Stimulated activated CD8-positive, alpha-beta memory T cell treated with anti-CD3 and anti-CD28 coated beads, Interleukin-15, amount 100 ng/mL, for 4 hours (primary cell): ENCODE data around the gene GATA3.
A peak's percentile ranks its signal among the peaks of the same experiment; 100 is the strongest.

ENCODE experiments used
- DNase-seq, 2 donors: peaks; one replicate each; pipeline ENCODE4 v3.0.0-alpha.2; 2020; ENCODE audit warnings: low read depth in 2 of 2

The GATA3 gene

GRCh38 chr10:8064436-8064835 lies 9.9 kb downstream of the GATA3 start:
- DNase-seq = no peak

GRCh38 chr10:8065651-8066050 lies 11.2 kb downstream of the GATA3 start:
- DNase-seq = no peak

GRCh38 chr10:8066124-8066523 lies 11.6 kb downstream of the GATA3 start:
- no peak for DNase-seq

GRCh38 chr10:8066797-8067196 lies 12.3 kb downstream of the GATA3 start:
- no peak for DNase-seq

GRCh38 chr10:8069108-8069507 lies 14.6 kb downstream of the GATA3 start:
- no peak for DNase-seq

- no peak for DNase-seq
Measured at GRCh38 chr10:8069627-8070026, 15.1 kb downstream of the GATA3 start.

GRCh38 chr10:8070440-8070839 lies 16.0 kb downstream of the GATA3 start:
- DNase-seq = no peak

- no peak for DNase-seq
Measured at GRCh38 chr10:8071006-8071405, 16.5 kb downstream of the GATA3 start.

- no peak for DNase-seq
Measured at GRCh38 chr10:8071666-8072065, 17.2 kb downstream of the GATA3 start.

GRCh38 chr10:8072211-8072610 lies 17.7 kb downstream of the GATA3 start:
- DNase-seq = no peak

GRCh38 chr10:8073691-8074416 lies 19.4 kb downstream of the GATA3 start:
- no peak for DNase-seq

GRCh38 chr10:8074881-8075280 lies 20.4 kb downstream of the GATA3 start:
- DNase-seq = no peak

GRCh38 chr10:8075282-8076260 lies 21.1 kb downstream of the GATA3 start:
- no peak for DNase-seq

GRCh38 chr10:8076933-8077332 lies 22.4 kb downstream of the GATA3 start:
- no peak for DNase-seq

GRCh38 chr10:8078027-8078426 lies 23.5 kb downstream of the GATA3 start:
- DNase-seq = no peak

- DNase-seq = no peak
Measured at GRCh38 chr10:8079126-8079525, 24.6 kb downstream of the GATA3 start.

GRCh38 chr10:8084799-8085198 lies 30.3 kb downstream of the GATA3 start:
- DNase-seq = no peak

- no peak for DNase-seq
Measured at GRCh38 chr10:8085251-8085650, 30.8 kb downstream of the GATA3 start.

- no peak for DNase-seq
Measured at GRCh38 chr10:8086315-8086714, 31.8 kb downstream of the GATA3 start.

- DNase-seq = peak in 1 of 2 donors; percentile 13
Measured at GRCh38 chr10:8088504-8088903, 34.0 kb downstream of the GATA3 start.

GRCh38 chr10:8092428-8092827 lies 37.9 kb downstream of the GATA3 start:
- DNase-seq = no peak

- no peak for DNase-seq
Measured at GRCh38 chr10:8095959-8096358, 41.5 kb downstream of the GATA3 start.

GRCh38 chr10:8096931-8097330 lies 42.4 kb downstream of the GATA3 start:
- DNase-seq = no peak
